ENCODE data around the gene CA11.

Gene CA11

DNA sequence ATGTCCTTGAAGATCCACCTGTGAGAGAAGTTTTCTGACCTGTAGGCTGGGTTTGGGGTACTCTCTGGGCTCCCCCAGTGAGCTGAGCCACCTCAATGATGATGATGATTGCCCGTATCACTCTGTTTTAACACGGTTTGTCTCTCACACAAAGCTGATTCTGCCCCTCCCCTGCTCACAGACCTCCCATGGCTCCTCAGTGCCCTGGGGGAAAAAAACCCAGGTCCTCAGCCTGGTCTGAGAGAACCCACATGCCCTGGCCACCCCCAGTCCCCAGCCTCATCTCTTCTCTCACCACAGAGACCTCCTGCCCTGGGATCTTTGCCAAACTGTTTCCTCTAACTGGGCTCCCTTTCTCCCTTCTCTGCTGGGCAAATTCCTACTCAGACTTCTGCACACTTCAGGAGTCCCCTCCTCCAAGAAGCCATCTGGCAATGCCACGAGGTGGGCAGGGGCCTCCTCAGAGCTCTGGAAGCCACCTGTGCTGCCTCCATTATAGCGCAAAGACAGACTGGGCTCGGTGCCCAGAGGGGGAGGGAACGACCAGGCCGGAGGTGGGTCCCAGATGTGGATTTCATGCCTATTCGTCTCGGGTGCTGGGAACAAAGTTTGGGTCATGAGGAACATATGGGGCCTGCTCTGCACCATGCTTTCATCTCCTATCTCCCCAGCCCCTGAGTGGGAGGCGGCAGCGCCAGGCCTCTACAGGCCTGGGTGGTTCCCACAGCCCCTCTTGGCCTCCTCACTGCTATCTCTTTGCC lies 8.5 kb upstream of the CA11 start:
- no peak for DNase-seq (ENCODE audit: low spot score)
- in situ Hi-C loops (cut with MboI; ENCODE audit: low pct_unique_long_range_greater_than_20kb, low sequenced_read_pairs, unreplicated experiment): no loop called here
- TF ChIP-seq, protein P1, sequence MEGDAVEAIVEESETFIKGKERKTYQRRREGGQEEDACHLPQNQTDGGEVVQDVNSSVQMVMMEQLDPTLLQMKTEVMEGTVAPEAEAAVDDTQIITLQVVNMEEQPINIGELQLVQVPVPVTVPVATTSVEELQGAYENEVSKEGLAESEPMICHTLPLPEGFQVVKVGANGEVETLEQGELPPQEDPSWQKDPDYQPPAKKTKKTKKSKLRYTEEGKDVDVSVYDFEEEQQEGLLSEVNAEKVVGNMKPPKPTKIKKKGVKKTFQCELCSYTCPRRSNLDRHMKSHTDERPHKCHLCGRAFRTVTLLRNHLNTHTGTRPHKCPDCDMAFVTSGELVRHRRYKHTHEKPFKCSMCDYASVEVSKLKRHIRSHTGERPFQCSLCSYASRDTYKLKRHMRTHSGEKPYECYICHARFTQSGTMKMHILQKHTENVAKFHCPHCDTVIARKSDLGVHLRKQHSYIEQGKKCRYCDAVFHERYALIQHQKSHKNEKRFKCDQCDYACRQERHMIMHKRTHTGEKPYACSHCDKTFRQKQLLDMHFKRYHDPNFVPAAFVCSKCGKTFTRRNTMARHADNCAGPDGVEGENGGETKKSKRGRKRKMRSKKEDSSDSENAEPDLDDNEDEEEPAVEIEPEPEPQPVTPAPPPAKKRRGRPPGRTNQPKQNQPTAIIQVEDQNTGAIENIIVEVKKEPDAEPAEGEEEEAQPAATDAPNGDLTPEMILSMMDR (IDR thresholded peaks at IDR 0.05; ENCODE audit: extremely low read depth, insufficient read depth, missing control alignments): no peak

DNA sequence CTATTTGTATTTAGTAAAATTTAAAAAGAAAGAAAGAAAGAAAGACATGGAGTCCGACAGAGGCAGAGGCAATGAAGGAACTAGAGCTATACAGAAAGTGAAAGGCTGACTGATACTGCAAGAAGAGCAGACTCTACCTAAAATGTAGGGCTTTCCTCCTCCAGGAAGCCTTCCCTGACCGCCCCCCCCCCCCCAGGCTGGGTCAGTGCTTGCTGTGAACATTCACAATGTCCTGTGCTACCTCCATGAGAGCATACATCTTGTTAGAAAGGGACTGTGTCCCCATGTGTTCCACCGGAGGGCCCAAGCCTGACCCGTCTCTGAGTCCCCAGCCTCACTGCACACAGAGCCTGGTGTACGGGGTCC lies 5.7 kb upstream of the CA11 start:
- TF ChIP-seq, protein P1 (IDR thresholded peaks at IDR 0.05; ENCODE audit: extremely low read depth, insufficient read depth, missing control alignments): no peak
- in situ Hi-C loops (cut with MboI; ENCODE audit: low pct_unique_long_range_greater_than_20kb, low sequenced_read_pairs, unreplicated experiment): no loop called here
- no peak for DNase-seq (ENCODE audit: low spot score)

DNA sequence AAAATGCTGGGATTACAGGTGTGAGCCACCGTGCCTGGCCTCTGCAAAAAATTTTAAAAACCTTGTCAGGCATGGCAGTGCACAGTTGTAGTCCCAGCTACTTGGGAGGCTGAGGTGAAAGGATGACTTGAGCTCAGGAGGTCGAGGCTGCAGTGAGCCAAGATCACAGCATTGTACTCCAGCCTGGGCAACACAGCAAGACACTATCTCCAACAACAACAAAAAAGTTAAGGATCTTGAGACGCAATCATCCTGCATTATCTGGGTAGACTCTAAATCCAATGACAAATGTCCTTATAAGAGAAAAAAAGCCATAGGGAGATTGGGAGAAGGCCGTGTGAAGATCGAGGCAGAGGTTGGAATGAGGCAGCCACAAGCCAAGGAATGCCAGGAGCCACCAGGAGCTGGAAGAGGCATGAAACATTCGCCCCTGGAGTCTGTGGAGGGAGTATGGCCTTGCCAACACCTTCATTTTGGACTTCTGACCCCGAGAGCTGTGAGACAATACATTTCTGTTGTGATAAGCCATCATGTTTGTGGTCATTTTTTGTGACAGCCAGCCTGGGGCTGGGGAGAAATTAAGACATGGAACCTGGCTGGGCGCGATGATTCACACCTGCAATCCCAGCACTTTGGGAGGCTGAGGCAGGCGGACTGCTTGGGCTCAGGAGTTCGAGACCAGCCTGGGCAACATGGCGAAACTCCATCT lies 5.1 kb upstream of the CA11 start:
- in situ Hi-C loops (cut with MboI; ENCODE audit: low pct_unique_long_range_greater_than_20kb, low sequenced_read_pairs, unreplicated experiment): no loop called here
- no peak for DNase-seq (ENCODE audit: low spot score)
- TF ChIP-seq, protein P1 (IDR thresholded peaks at IDR 0.05; ENCODE audit: extremely low read depth, insufficient read depth, missing control alignments): no peak

DNA sequence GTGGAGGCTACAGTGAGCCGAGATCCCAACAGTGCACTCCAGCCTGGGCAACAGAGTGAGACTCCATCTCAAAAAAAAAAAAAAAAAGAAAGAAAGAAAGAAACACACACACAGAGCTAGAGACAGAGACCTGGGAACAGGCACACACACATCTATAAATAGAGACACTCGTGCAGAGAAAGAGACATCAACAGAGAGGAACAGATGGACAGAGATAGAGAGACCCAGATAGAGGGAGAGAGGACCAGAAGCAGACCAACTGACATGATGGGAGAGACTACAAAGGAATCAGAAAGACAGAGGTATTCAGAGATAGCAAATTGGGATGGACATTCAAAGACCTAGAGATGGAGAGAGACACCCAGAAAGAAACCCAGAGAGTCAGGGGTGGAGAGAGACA lies 2.1 kb upstream of the CA11 start:
- TF ChIP-seq, protein P1 (IDR thresholded peaks at IDR 0.05; ENCODE audit: extremely low read depth, insufficient read depth, missing control alignments): no peak
- no peak for DNase-seq (ENCODE audit: low spot score)
- in situ Hi-C loops (cut with MboI; ENCODE audit: low pct_unique_long_range_greater_than_20kb, low sequenced_read_pairs, unreplicated experiment): loop anchor here (25.0 kb wide), 1 partner anchor 314 kb away; the partner anchor contains the start of genes BAX and FTL

DNA sequence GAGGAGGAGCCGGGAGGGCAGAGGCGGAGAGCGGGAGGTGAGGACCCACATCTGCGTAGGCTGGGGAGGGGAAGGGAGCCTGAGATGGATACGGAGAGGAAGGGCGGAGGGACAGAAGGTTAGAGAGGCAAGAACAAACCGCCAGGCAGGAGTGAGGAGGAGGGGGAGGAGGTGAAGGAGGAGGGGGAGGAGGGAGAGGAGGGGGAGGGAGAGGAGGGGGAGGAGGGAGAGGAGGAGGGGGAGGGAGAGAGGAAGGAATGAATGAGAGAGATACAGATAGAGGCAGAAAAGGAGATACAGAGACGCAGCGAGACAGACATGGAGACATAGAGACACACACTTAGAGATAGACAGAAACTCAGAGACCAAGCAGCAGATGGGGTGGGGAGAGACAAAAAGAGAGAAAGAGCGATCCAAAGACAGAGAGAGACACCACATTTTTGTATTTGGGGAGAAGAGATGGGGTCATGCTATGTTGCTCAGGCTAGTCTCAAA lies 782 bp upstream of the CA11 start:
- no peak for DNase-seq (ENCODE audit: low spot score)
- TF ChIP-seq, protein P1 (IDR thresholded peaks at IDR 0.05; ENCODE audit: extremely low read depth, insufficient read depth, missing control alignments): no peak
- in situ Hi-C loops (cut with MboI; ENCODE audit: low pct_unique_long_range_greater_than_20kb, low sequenced_read_pairs, unreplicated experiment): loop anchor here (25.0 kb wide), 1 partner anchor 316 kb away; the partner anchor contains the start of genes BAX and FTL

DNA sequence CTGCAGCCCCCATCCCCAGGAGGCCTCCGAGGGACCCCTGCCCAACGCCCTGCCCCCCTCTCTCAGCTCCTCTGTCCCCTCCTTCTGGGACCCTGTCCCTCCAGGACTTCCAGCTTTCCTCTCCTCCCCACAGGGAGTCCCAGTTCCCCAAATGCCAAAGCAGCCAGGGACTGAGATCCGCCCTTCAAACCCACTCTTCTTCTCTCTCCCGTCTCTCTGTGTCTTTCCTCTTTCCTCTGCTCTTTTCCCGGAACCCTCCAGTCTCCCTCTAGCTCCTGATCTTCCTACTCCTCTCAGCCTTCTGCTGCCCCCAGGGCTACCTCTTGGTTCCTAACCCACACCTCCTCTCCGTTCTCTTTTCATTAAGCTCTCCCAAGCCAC lies 377 bp downstream of the CA11 start:
- DNase-seq (ENCODE audit: low spot score): no peak
- in situ Hi-C loops (cut with MboI; ENCODE audit: low pct_unique_long_range_greater_than_20kb, low sequenced_read_pairs, unreplicated experiment): loop anchor here (25.0 kb wide), 1 partner anchor 317 kb away; the partner anchor contains the start of genes BAX and FTL
- TF ChIP-seq, protein P1 (IDR thresholded peaks at IDR 0.05; ENCODE audit: extremely low read depth, insufficient read depth, missing control alignments): no peak
